Activated naive CD4-positive, alpha-beta T cell (primary cell): ENCODE measurements around the gene GRAMD4.

Experiments
- DNase-seq, 4 experiments: peaks; one replicate each; lab custom pipeline; 2025; lab: John Stamatoyannopoulos, UW

The GRAMD4 gene

GRCh38 chr22:46655861-46656608 is 35.8 kb downstream of the GRAMD4 start:
- no peak for DNase-seq

DNA sequence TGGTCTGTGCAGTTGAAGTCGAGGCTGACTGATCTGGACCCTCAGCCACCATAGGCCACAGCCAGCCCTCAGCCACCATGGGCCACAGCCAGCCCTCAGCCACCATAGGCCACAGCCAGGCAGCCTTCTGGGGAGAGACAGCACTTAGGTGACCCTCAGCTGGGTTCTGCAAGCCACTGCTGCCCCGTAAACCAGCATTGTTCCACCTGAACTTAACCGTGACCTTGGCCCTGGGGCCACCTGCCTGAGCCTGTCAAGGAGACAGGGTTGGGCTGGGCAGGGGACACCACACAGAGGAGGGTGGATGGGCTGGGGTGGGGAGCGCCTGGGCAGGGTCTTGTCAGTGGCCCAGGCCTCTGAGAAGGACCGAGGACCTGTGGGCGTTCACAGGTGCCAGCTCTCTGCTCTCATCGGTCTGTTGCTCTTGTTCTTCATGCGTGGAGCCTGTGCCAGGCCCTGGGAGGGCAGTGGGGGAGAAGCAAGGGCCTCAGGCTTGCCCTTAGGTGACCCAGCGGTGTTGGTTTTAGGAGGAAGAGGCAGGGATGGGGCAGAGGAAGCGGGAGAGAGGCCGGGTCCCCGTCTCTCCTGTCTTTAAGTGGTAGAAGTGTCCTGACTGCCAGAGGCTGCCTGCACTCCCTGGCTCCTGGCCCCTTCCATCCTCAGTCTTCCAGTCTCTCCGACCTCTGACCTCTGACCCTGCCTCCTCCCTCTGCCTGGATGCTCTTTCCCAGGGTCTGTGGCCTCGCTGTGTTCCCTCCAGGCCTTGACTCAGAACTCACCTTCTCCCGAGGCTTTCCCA is 36.9 kb downstream of the GRAMD4 start:
- no peak for DNase-seq

- DNase-seq, result no peak
These were observed 37.4 kb downstream of the GRAMD4 start for GRCh38 chr22:46657655-46657953.

DNA sequence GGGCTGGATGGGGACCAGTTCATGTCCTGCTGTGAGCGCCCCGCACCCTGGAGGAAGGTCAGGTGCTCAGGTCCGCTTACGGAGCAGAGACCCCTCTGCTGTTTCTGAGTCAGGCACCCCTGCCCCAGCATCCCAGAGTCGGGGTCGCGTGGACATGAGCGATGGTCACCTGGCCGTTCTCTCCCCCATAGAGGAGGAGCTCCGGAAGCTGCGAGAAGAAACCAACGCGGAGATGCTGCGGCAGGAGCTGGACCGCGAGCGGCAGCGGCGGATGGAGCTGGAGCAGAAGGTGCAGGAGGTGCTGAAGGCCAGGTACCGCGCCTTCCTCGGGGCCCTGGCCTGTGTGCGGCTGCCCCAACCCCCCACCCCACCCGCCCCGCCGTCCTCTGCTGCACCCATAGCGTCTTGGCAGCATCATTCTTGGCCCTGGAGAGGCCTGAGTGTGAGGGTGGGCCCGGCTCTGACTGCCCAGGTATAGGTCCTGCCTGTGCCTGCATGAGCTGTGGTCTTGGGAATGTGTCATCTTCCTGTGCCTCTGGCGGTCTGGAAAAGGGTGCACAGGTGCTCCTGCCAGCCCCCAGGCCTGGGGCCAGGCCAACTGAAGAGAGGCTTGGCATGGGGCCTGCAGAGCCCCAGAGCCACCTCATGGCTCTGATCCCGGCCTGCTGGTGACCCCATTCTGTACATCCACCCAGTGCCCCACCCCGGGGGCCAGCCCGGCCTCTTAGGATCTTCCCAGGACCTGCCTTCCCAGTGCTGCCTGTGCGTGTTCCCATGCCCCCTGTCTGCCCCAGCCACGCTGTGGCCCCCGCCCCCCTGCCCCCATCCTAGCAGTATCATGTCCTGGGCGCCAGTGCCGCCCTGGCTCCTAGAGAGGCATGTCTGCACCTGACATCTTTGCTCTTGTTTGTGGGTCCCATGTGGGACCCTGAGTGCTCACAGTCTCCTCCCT is 38.1 kb downstream of the GRAMD4 start:
- DNase-seq, result no peak

DNA sequence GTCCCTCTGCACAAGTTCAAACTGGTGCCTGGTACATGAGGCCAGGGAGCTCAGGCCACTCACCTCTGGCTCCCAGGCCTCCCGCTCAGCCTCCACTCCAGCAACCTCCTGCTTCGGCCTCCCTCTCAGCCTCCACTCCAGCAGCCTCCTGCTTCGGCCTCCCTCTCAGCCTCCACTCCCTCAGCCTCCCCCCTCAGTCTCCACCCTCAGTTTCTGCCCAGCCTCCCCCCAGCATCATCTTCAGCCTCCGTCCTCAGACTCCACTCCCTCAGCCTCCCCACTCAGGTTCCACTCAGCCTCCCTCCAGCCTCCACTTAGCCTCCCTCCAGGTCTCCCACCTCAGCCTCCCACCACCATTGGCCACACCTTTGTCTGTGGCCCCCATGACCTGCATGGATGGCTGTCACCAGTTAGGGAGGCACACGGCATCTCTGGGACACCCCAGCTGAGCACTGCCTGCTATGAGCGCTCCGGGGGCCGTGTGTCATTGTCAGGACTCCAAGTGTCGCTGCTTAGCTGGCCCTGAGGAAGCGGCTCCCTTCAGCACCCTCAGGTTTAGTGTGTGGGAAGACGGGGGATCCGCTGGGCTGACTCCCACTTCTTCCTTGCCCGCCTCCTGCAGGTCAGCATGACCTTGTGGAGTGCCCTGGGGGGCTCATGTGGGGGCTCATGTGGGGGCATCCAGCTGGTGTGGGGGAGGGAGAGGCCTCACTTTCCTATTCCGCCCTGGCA is 39.0 kb downstream of the GRAMD4 start:
- no peak for DNase-seq

- DNase-seq, result no peak
These were observed 39.6 kb downstream of the GRAMD4 start for GRCh38 chr22:46659791-46660186.

- no peak for DNase-seq
These were observed 40.5 kb downstream of the GRAMD4 start for GRCh38 chr22:46660604-46661201.

DNA sequence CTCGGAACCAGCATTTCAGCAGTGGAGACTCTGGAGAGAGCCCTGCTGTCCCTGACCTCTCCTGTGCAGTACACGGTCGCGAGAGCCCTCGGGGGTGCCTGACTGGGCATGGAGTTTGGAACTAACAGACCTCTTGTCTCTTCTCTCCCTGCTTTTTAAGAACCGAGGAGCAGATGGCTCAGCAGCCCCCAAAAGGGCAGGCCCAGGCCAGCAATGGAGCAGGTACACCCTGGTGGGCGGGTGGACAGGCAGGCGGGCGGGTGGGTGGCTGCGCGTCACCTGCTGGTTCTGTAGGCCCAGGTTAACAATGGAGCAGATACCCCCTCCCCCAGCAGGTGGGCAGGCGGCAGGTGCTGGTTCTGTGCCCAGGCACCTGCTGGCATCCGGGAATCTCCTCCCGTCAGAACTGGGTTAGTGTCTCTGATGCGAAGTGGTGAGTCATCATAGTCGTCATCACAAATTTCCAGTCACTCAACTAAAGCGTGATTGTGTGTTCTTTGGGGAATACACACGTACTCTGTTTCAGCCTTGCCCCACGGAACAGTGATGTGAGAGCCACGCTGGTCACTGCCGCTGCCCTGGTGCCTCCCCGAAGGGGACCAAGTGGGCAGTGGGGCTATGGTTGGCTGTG is 41.1 kb downstream of the GRAMD4 start:
- DNase-seq, result no peak

GRCh38 chr22:46662226-46662625 is 42.0 kb downstream of the GRAMD4 start:
- no peak for DNase-seq

GRCh38 chr22:46663001-46663400 is 42.8 kb downstream of the GRAMD4 start:
- DNase-seq, result no peak

DNA sequence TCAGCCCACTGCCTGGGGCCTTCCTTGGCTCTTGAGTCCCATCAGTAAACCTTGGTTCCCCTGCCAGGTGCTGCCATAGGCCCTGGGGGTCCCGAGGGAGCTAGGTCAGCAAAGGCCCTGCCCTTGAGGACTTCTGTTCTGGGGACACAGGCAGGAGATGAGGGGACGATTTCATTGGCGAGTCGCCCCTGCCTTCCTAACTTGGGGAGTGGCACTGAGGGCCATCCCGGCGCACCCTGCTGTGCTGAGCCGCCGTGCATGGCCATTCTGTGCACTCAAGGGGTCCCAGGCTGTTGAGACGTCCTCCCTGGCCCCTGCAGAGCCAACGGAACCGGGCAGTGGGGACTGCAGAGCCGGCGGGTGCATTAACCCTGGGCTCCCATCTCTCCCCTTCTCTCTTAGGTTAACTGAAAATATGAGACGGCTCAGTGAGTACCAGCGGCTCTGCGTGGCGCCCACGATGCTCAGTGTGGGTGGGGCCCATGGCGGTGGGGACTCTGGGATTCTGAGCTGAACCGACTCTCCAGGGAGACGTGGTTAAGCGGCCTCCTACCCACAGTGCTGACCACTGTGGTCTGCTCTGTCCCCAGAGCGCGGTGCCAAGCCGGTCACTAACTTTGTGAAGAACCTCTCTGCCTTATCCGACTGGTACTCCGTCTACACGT is 43.4 kb downstream of the GRAMD4 start:
- no peak for DNase-seq

DNA sequence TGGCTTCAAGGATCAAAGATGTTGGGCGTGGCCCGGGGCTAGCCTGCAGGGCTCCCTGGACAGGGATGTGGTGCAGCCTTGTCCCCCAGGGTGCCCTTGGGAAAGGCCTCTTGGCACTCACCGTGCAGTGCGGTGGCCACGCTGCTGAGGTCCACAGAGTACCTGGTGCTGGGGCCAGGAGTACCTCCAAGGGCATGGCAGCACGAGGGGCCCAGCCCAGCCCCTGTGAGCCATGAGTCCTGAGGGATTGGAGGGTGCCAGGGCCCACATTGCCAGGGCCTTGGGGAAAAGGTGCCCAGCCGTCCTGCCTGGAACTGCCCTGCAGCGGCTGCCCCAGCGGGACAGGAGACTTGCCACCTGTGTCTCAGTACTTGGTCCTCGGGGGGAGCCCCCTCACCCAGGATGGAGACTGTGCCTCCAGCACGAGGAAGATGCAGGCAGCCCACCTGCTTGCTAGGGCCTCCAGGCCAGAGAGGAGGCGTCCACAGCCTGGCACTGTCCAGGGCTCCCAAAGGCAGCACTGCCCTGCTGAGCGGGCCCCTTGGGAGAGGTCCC is 44.2 kb downstream of the GRAMD4 start:
- DNase-seq, result no peak

GRCh38 chr22:46665151-46665695 is 45.0 kb downstream of the GRAMD4 start:
- DNase-seq, result no peak

DNA sequence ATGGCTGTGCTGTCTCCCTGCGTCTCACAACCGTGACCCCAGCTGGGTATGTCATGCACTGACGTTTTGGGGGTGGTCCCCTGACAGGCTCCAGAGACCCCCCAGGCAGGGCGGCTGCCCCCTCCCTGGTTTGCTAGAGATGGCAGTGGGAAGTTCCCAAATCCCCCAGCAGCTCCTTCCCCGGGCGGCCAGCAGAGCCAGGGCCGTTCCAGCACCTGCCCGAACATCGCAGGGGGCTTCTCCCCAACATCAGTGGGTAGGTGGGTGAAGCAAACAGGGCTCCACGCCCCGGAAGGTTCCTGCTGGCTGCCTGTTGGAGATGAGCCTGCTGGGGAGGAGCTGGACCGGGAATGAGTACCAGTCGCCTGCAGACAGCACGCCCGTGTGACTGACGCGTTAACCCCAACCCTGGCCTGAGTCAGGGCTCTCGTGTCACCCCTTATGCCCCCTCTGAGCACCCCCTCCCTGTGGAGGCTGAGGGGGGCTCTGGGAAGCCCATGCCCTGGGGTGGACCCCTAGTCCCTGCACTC is 45.6 kb downstream of the GRAMD4 start:
- DNase-seq, result no peak

DNA sequence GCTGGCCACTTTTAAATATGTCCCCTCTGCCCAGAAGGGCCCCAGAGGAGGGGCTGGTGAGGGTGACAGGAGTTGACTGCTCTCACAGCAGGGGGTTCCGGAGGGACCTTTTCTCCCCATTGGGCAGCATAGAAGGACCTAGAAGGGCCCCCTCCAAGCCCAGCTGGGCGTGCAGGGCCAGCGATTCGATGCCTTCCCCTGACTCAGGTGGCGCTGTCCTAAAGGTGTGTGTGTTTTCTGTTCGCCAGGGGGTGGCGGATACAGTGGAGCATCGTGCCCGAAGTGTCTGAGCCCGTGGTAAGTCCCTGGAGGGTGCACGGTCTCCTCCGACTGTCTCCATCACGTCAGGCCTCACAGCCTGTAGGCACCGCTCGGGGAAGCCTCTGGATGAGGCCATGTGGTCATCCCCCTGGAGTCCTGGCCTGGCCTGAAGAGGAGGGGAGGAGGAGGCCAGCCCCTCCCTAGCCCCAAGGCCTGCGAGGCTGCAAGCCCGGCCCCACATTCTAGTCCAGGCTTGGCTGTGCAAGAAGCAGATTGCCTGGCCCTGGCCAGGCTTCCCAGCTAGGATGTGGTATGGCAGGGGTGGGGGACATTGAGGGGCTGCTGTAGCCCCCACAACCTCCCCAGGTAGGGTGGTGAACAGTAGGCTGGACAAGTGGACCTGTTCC is 46.5 kb downstream of the GRAMD4 start:
- DNase-seq, result no peak

- no peak for DNase-seq
These were observed 47.0 kb downstream of the GRAMD4 start for GRCh38 chr22:46667245-46667623.

GRCh38 chr22:46668116-46668515 is 47.9 kb downstream of the GRAMD4 start:
- no peak for DNase-seq

GRCh38 chr22:46669201-46669600 is 49.0 kb downstream of the GRAMD4 start:
- no peak for DNase-seq

GRCh38 chr22:46671824-46672432 is 51.7 kb downstream of the GRAMD4 start:
- no peak for DNase-seq
